ENCODE results near the gene SNX22.

DNA sequence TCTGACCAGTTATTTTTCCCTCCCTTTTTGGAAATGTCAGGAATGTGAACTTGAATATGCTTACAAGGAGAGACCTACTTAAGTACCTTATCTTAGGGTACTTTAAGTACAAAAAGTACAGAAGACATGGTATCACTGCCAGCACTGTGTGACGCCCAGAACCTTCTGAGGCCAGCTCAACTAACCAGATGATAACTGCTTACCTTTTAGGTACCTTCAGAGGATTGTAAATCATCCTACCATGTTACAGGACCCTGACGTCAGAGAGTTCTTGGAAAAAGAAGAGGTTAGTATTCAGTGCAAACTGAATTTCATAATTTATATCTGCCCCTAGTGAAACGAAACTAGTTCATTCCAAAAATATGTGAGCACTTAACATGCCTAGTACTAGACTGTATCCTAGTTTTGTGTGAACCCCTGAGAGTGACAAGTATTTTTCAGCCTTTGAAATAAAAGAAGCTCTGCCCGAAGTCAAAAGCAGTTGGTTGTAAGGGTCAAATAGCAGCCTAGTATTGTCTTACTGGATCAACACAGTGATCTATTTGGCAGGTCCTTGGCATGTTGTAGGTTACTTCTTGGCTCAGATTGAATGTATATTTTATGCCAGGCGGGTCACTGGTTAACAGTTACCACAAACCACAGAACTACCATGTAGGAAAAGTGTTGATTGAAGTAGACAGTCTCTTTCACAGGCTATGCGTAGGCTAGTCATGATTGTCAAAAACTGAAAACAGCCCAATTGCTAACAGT lies 23.8 kb upstream of the SNX22 start:
- TF ChIP-seq POLR2A (IDR thresholded peaks at IDR 0.05) (no peak), CTCF (IDR thresholded peaks at IDR 0.05) (no peak), POLR2AphosphoS5 (IDR thresholded peaks at IDR 0.05) (no peak)

Data from prostate gland (tissue), 2 donors.